ENCODE measurements around the gene OSBPL10.

Gene OSBPL10

GRCh38 chr3:31819441-31819840 is 161.6 kb downstream of the OSBPL10 start:
- no peak for TF ChIP-seq CTCF (IDR thresholded peaks at IDR 0.05)
- no peak overlapping the region for H2AFZ ChIP-seq
- H3K27ac ChIP-seq = no peak overlapping the region
- H3K9me3 ChIP-seq (ENCODE audit: control insufficient read depth, low read length) = no peaks in the 10 kb centered on the region
- H3K27me3 ChIP-seq (ENCODE audit: control insufficient read depth, insufficient read depth, low read length) = no peaks in the 10 kb centered on the region
- H3K4me2 ChIP-seq (ENCODE audit: low read length) = no peak overlapping the region
- no peak overlapping the region for H3K9ac ChIP-seq
- no peaks in the 10 kb centered on the region for H3K36me3 ChIP-seq (ENCODE audit: control insufficient read depth, insufficient read depth, low read length)
- H3K79me2 ChIP-seq = no peaks in the 10 kb centered on the region
- no peak overlapping the region for H3K4me3 ChIP-seq (ENCODE audit: low read depth, low read length)
- no peaks in the 10 kb centered on the region for H3K4me1 ChIP-seq

- no peak overlapping the region for H3K4me2 ChIP-seq (ENCODE audit: low read length)
- H3K27me3 ChIP-seq (ENCODE audit: control insufficient read depth, insufficient read depth, low read length) = no peaks in the 10 kb centered on the region
- H2AFZ ChIP-seq = no peak overlapping the region
- H3K9me3 ChIP-seq (ENCODE audit: control insufficient read depth, low read length) = no peaks in the 10 kb centered on the region
- H3K4me1 ChIP-seq = no peaks in the 10 kb centered on the region
- no peaks in the 10 kb centered on the region for H3K79me2 ChIP-seq
- no peak for TF ChIP-seq CTCF (IDR thresholded peaks at IDR 0.05)
- H3K36me3 ChIP-seq (ENCODE audit: control insufficient read depth, insufficient read depth, low read length) = no peaks in the 10 kb centered on the region
- H3K4me3 ChIP-seq (ENCODE audit: low read depth, low read length) = no peak overlapping the region
- no peak overlapping the region for H3K9ac ChIP-seq
- no peak overlapping the region for H3K27ac ChIP-seq
Observed at GRCh38 chr3:31817411-31817966, 163.6 kb downstream of the OSBPL10 start.

- no peak overlapping the region for H3K27ac ChIP-seq
- H3K36me3 ChIP-seq (ENCODE audit: control insufficient read depth, insufficient read depth, low read length) = no peaks in the 10 kb centered on the region
- no peaks in the 10 kb centered on the region for H3K4me1 ChIP-seq
- H3K4me3 ChIP-seq (ENCODE audit: low read depth, low read length) = no peak overlapping the region
- H3K9me3 ChIP-seq (ENCODE audit: control insufficient read depth, low read length) = no peaks in the 10 kb centered on the region
- H3K27me3 ChIP-seq (ENCODE audit: control insufficient read depth, insufficient read depth, low read length) = no peaks in the 10 kb centered on the region
- H2AFZ ChIP-seq = no peak overlapping the region
- no peak overlapping the region for H3K4me2 ChIP-seq (ENCODE audit: low read length)
- TF ChIP-seq CTCF (IDR thresholded peaks at IDR 0.05) = no peak
- H3K79me2 ChIP-seq = no peaks in the 10 kb centered on the region
- no peak overlapping the region for H3K9ac ChIP-seq
Observed at GRCh38 chr3:31815631-31816440, 165.2 kb downstream of the OSBPL10 start.

GRCh38 chr3:31815006-31815405 is 166.1 kb downstream of the OSBPL10 start:
- Histone ChIP-seq H3K27ac (no peak overlapping the region), H3K27me3 (ENCODE audit: control insufficient read depth, insufficient read depth, low read length) (no peaks in the 10 kb centered on the region), H3K4me3 (ENCODE audit: low read depth, low read length) (no peak overlapping the region), H3K9me3 (ENCODE audit: control insufficient read depth, low read length) (no peaks in the 10 kb centered on the region), H3K36me3 (ENCODE audit: control insufficient read depth, insufficient read depth, low read length) (no peaks in the 10 kb centered on the region), H2AFZ (no peak overlapping the region), H3K4me1 (no peaks in the 10 kb centered on the region), H3K9ac (no peak overlapping the region), H3K4me2 (ENCODE audit: low read length) (no peak overlapping the region), H3K79me2 (no peaks in the 10 kb centered on the region)
- TF ChIP-seq CTCF (IDR thresholded peaks at IDR 0.05) = no peak

GRCh38 chr3:31813686-31814085 is 167.4 kb downstream of the OSBPL10 start:
- no peak for TF ChIP-seq CTCF (IDR thresholded peaks at IDR 0.05)
- no peaks in the 10 kb centered on the region for H3K27me3 ChIP-seq (ENCODE audit: control insufficient read depth, insufficient read depth, low read length)
- H3K27ac ChIP-seq = no peak overlapping the region
- H3K4me1 ChIP-seq = no peaks in the 10 kb centered on the region
- H3K4me2 ChIP-seq (ENCODE audit: low read length) = no peak overlapping the region
- H3K9me3 ChIP-seq (ENCODE audit: control insufficient read depth, low read length) = no peaks in the 10 kb centered on the region
- no peak overlapping the region for H2AFZ ChIP-seq
- H3K79me2 ChIP-seq = no peaks in the 10 kb centered on the region
- H3K4me3 ChIP-seq (ENCODE audit: low read depth, low read length) = no peak overlapping the region
- no peaks in the 10 kb centered on the region for H3K36me3 ChIP-seq (ENCODE audit: control insufficient read depth, insufficient read depth, low read length)
- no peak overlapping the region for H3K9ac ChIP-seq

All from parathyroid adenoma (tissue), 2 donors.